Activated B cell treated with CpG ODN at 0.5 μM for 24 hours (primary cell): Measurements from ENCODE around the gene KRT7. TPM values are rescaled to one million over a fixed set of nuclear protein-coding genes. Genes with fewer than 3 reads are reported as not detected.

Experiments
- ATAC-seq: fragments of 200-7000 bp; cut with Tn5 transposase; one replicate; pipeline ENCODE4 v1.10.0; 2021; ENCODE audit warnings: low read depth, mild to moderate bottlenecking, moderate library complexity
- CTCF ChIA-PET: fragments of 350-600 bp; sonication (Branson Sonifier 250); formaldehyde crosslinking; loops from one replicate; lab custom pipeline; 2021; ENCODE audit warnings: antibody characterized with exemption; lab: Charles Lee
- POLR2A ChIA-PET: fragments of 350-600 bp; sonication (Branson Sonifier 250); formaldehyde crosslinking; loops from one replicate; lab custom pipeline; 2021; ENCODE audit warnings: antibody characterized with exemption; lab: Charles Lee
- DNase-seq: peaks from one replicate; pipeline ENCODE4 v3.0.0; 2022
- H3K27ac Mint-ChIP-seq: one replicate; pipeline ENCODE4 v1.8.0; 2020; ENCODE audit warnings: mixed read lengths
- H3K27me3 Mint-ChIP-seq: one replicate; pipeline ENCODE4 v1.8.0; 2021; ENCODE audit warnings: mixed read lengths
- H3K36me3 Mint-ChIP-seq: one replicate; pipeline ENCODE4 v1.8.0; 2021; ENCODE audit warnings: low read depth, mixed read lengths
- H3K4me1 Mint-ChIP-seq: one replicate; pipeline ENCODE4 v1.8.0; 2021; ENCODE audit warnings: mixed read lengths
- H3K4me3 Mint-ChIP-seq: one replicate; pipeline ENCODE4 v1.8.0; 2020; ENCODE audit warnings: mild to moderate bottlenecking, mixed read lengths
- H3K9me3 Mint-ChIP-seq: one replicate; pipeline ENCODE4 v1.8.0; 2020; ENCODE audit warnings: mixed read lengths
- CTCF ChIP-seq: fragments of 200-600 bp; IDR thresholded peaks from one replicate; pipeline ENCODE4 v1.8.0; 2022; ENCODE audit warnings: antibody characterized with exemption, mild to moderate bottlenecking
- intact Hi-C: fragments of 100-400 bp; cut with micrococcal nuclease; formaldehyde crosslinking; loops from one replicate; pipeline ENCODE4 v1.15.1; 2024
- total RNA-seq: library from RNA; stranded (reverse); gene quantifications from 2 replicates; pipeline ENCODE4 v1.2.3, GENCODE V29; 2022

Gene KRT7
- total RNA-seq, 1 donor from 2014 or later: 1.1 TPM

GRCh38 chr12:52190860-52191729 is 41.9 kb upstream of the KRT7 start:
- DNase-seq (no peak), ATAC-seq (no peak)
- H3K27ac Mint-ChIP-seq: no peak overlapping the region
- H3K4me1 Mint-ChIP-seq: no peaks in the 10 kb centered on the region
- no peak for TF ChIP-seq CTCF
- intact Hi-C loops: no loop called here
- CTCF ChIA-PET: no interaction called here
- H3K4me3 Mint-ChIP-seq: no peak overlapping the region
- H3K27me3 Mint-ChIP-seq: peaks cover 27% of the 10 kb centered on the region
- POLR2A ChIA-PET: no interaction called here
- H3K36me3 Mint-ChIP-seq: no peaks in the 10 kb centered on the region
- H3K9me3 Mint-ChIP-seq: no peaks in the 10 kb centered on the region

- no peak within 1 kb of the TSS for H3K4me3 Mint-ChIP-seq
- intact Hi-C loops: no loop called here
- ATAC-seq (no peak), DNase-seq (no peak)
- H3K27ac Mint-ChIP-seq: no peak within 1 kb of the TSS
- H3K36me3 Mint-ChIP-seq: no peaks in the 10 kb centered on the region
- no peaks in the 10 kb centered on the region for H3K4me1 Mint-ChIP-seq
- no peak for TF ChIP-seq CTCF
- peaks cover 29% of the 10 kb centered on the region for H3K27me3 Mint-ChIP-seq
- POLR2A ChIA-PET: no interaction called here
- CTCF ChIA-PET: no interaction called here
- no peaks in the 10 kb centered on the region for H3K9me3 Mint-ChIP-seq
Measured at GRCh38 chr12:52191841-52192791, 40.9 kb upstream of the KRT7 start, which contains the start of gene KRT80. Gene KRT80 (minus strand): TSS chr12:52192014. CDS start chr12:52191902, 112 bp downstream.

- no peak overlapping the region for H3K4me3 Mint-ChIP-seq
- no peak overlapping the region for H3K27ac Mint-ChIP-seq
- CTCF ChIA-PET: interaction anchor here (1.2 kb wide), 1 partner anchor 120 kb away, joined by 3 read pairs; no protein-coding TSS in a partner anchor
Measured at GRCh38 chr12:52193532-52193931, 39.5 kb upstream of the KRT7 start.

GRCh38 chr12:52193991-52194390 is 39.1 kb upstream of the KRT7 start:
- DNase-seq: no peak
- H3K36me3 Mint-ChIP-seq: no peaks in the 10 kb centered on the region
- intact Hi-C loops: no loop called here
- peaks cover 31% of the 10 kb centered on the region for H3K27me3 Mint-ChIP-seq
- no peak overlapping the region for H3K4me3 Mint-ChIP-seq
- no peak for ATAC-seq
- TF ChIP-seq CTCF: no peak
- H3K27ac Mint-ChIP-seq: no peak overlapping the region
- H3K4me1 Mint-ChIP-seq: no peaks in the 10 kb centered on the region
- H3K9me3 Mint-ChIP-seq: no peaks in the 10 kb centered on the region
- ChIA-PET CTCF (interaction anchor here (1.2 kb wide), 1 partner anchor 119 kb away, joined by 3 read pairs; no protein-coding TSS in a partner anchor), POLR2A (no interaction called here)

More at GRCh38 chr12:52193532-52193931, 39.5 kb upstream of the KRT7 start:
- no peaks in the 10 kb centered on the region for H3K36me3 Mint-ChIP-seq
- H3K4me1 Mint-ChIP-seq: no peaks in the 10 kb centered on the region
- intact Hi-C loops: no loop called here
- no peak for TF ChIP-seq CTCF
- peaks cover 29% of the 10 kb centered on the region for H3K27me3 Mint-ChIP-seq
- no peak for ATAC-seq
- no peak for DNase-seq
- POLR2A ChIA-PET: no interaction called here
- no peaks in the 10 kb centered on the region for H3K9me3 Mint-ChIP-seq
